Measurements from ENCODE around the gene PTPN14.

Gene PTPN14

DNA sequence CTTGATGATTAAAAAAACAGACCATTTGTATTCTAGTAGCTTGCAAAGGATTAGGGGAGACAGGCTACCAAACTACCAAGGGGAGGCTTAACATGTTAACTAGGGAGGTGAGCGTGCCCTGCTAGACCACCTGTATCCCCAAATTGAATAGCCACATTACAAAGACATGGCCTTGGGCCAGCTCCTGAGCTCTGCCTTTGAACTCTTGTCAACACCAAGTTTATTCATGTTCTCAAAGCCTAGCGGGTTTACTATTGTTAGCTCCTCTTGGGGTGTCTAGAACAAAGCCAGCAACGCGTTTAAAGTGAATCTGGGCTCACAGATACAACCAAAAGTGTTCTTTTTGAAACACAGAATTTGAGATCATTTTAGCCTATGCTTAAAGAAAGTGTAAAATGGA is 234.1 kb downstream of the PTPN14 start:
- Mint-ChIP-seq H3K4me3 (no peak overlapping the region), H3K36me3 (ENCODE audit: low read depth) (peaks cover 52% of the 10 kb centered on the region), H3K27me3 (ENCODE audit: low read depth, poor library complexity) (peaks cover 2% of the 10 kb centered on the region), H3K9me3 (no peaks in the 10 kb centered on the region), H3K4me1 (peaks cover 58% of the 10 kb centered on the region), H3K27ac (no peak overlapping the region)
- DNase-seq, result no peak
- TF ChIP-seq, protein P1, sequence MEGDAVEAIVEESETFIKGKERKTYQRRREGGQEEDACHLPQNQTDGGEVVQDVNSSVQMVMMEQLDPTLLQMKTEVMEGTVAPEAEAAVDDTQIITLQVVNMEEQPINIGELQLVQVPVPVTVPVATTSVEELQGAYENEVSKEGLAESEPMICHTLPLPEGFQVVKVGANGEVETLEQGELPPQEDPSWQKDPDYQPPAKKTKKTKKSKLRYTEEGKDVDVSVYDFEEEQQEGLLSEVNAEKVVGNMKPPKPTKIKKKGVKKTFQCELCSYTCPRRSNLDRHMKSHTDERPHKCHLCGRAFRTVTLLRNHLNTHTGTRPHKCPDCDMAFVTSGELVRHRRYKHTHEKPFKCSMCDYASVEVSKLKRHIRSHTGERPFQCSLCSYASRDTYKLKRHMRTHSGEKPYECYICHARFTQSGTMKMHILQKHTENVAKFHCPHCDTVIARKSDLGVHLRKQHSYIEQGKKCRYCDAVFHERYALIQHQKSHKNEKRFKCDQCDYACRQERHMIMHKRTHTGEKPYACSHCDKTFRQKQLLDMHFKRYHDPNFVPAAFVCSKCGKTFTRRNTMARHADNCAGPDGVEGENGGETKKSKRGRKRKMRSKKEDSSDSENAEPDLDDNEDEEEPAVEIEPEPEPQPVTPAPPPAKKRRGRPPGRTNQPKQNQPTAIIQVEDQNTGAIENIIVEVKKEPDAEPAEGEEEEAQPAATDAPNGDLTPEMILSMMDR (IDR thresholded peaks at IDR 0.05), result no peak

- H3K4me1 Mint-ChIP-seq, result peaks cover 58% of the 10 kb centered on the region
- H3K27me3 Mint-ChIP-seq (ENCODE audit: low read depth, poor library complexity), result peaks cover 2% of the 10 kb centered on the region
- H3K9me3 Mint-ChIP-seq, result no peaks in the 10 kb centered on the region
- peaks cover 52% of the 10 kb centered on the region for H3K36me3 Mint-ChIP-seq (ENCODE audit: low read depth)
- no peak overlapping the region for H3K4me3 Mint-ChIP-seq
- TF ChIP-seq, protein P1 (IDR thresholded peaks at IDR 0.05), result no peak
- no peak for DNase-seq
- no peak overlapping the region for H3K27ac Mint-ChIP-seq
These were observed 234.8 kb downstream of the PTPN14 start for GRCh38 chr1:214316593-214316992.

GRCh38 chr1:214314178-214314843 is 237.1 kb downstream of the PTPN14 start:
- no peaks in the 10 kb centered on the region for H3K9me3 Mint-ChIP-seq
- H3K27me3 Mint-ChIP-seq (ENCODE audit: low read depth, poor library complexity), result peaks cover 2% of the 10 kb centered on the region
- DNase-seq, result no peak
- TF ChIP-seq, protein P1 (IDR thresholded peaks at IDR 0.05), result no peak
- no peak overlapping the region for H3K4me3 Mint-ChIP-seq
- H3K4me1 Mint-ChIP-seq, result peaks cover 55% of the 10 kb centered on the region
- no peak overlapping the region for H3K27ac Mint-ChIP-seq
- H3K36me3 Mint-ChIP-seq (ENCODE audit: low read depth), result peaks cover 38% of the 10 kb centered on the region

- Mint-ChIP-seq H3K27me3 (ENCODE audit: low read depth, poor library complexity) (no peaks in the 10 kb centered on the region), H3K4me1 (peaks cover 38% of the 10 kb centered on the region), H3K4me3 (no peak overlapping the region), H3K36me3 (ENCODE audit: low read depth) (peaks cover 22% of the 10 kb centered on the region), H3K27ac (peak overlapping the region; percentile 46), H3K9me3 (no peaks in the 10 kb centered on the region)
- TF ChIP-seq, protein P1 (IDR thresholded peaks at IDR 0.05), result no peak
- no peak for DNase-seq
These were observed 238.8 kb downstream of the PTPN14 start for GRCh38 chr1:214312530-214313051.

GRCh38 chr1:214310777-214311690 is 240.4 kb downstream of the PTPN14 start:
- no peak overlapping the region for H3K27ac Mint-ChIP-seq

More at GRCh38 chr1:214310777-214311690, 240.4 kb downstream of the PTPN14 start:
- TF ChIP-seq, protein P1 (IDR thresholded peaks at IDR 0.05), result no peak
- Mint-ChIP-seq H3K4me3 (no peak overlapping the region), H3K9me3 (no peaks in the 10 kb centered on the region), H3K4me1 (peaks cover 32% of the 10 kb centered on the region), H3K27me3 (ENCODE audit: low read depth, poor library complexity) (no peaks in the 10 kb centered on the region), H3K36me3 (ENCODE audit: low read depth) (peaks cover 10% of the 10 kb centered on the region)
- no peak for DNase-seq

All from nephron progenitor cell (in vitro differentiated cells).